Adipose tissue (tissue), 3 donors: ENCODE data around the gene BANP. TPM values are rescaled to one million over a fixed set of nuclear protein-coding genes. Genes with fewer than 3 reads are reported as not detected.

Source experiments
- H3K27ac ChIP-seq: one replicate; pipeline ENCODE4 v1.5.1; 2013; ENCODE audit warnings: low read depth, low read length
- WGBS, 3 donors: extraction: QIAGEN DNeasy Blood & Tissue Kit; methylation state at CpG; one replicate each; pipeline ENCODE4 v1.1.7; 2013; 5-methylcytosine and 5-hydroxymethylcytosine counted together
- polyA plus RNA-seq, 3 donors: library from polyadenylated mRNA; stranded (reverse); fragments of 200-250 nt; gene quantifications; one replicate each; pipeline ENCODE4 v1.2.3, GENCODE V29; 2013
- donor health status: healthy with polysubstance abuse.
- donor health status: Bipolar disorder and iron deficiency.
- donor health status: healthy.

BANP gene
- polyA plus RNA-seq, 3 donors, result 6.0 to 12.3 (median 11.7) TPM

DNA sequence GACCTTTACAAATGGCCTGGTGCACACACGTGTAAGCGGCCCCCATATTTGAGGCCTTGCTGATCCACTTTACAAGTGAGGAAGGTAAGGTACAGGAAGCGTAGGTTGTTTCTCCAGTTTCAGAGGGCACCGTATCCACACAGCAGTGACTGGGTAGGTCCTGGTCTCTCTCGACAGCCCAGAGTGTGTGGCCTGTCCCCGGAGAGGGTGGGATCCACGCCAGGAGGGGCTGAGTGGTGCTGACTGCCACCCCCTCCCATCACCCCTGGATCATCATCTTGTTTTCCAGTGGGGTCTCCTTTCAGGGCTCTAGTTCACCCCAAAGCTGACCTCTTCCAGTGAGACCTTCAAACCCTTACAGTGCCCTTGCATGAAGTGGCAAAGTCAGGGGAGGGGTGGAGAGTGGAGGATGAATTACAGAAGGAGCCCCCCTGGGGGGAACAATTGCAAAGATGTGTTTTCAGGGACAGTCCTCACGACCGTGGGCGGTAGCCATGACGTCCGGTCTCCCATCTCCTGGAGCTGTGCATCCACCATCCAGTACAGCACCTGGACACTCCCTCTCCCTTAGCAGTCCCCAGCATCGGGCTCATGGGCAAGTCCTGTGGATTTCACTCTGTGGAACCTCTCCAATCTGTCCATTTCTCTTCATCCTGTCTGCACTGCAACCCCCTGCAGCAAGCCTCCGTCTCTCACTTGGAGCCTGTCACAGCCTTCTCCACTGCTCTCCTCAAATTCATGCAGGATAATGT is 4.5 kb upstream of the BANP start:
- WGBS, 3 donors, result 88 to 89% (median 88%) methylated on average over 14 of the region's 14 CpGs

DNA sequence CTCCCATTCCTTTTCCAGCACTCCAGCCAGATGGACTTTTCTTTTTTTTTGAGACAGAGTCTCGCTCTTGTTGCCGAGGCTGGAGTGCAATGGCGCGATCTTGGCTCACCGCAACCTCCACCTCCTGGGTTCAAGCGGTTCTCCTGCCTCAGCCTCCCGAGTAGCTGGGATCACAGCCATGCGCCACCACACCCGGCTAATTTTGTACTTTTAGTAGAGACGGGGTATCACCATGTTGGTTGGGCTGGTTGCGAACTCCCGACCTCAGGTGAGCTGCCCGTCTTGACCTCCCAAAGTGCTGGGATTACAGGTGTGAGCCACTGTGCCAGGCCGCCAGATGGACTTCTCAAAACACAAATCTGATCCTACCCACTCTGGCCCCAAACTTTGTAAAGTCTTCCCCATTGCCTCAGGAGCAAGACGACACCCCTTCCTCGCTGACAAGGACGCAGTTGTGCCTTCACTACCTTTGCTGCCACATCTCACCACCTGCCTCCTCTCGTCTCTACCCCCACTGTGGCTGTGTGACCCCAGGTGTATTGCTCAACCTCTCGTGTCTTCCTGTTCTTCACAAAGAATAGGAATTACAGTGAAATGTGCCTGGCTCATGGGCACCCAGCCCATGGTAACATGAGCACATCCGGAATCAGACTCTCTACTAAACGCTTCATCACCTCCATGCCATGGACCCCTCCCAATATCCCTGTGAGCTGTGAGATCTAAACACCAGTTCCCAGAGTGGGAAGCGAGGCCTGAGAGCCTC is 3.7 kb upstream of the BANP start:
- H3K27ac ChIP-seq, result no peak overlapping the region
- WGBS, 3 donors, result 86 to 87% (median 86%) methylated on average over 22 of the region's 22 CpGs

More for the DNA sequence above, 4.5 kb upstream of the BANP start:
- H3K27ac ChIP-seq, result no peak overlapping the region

DNA sequence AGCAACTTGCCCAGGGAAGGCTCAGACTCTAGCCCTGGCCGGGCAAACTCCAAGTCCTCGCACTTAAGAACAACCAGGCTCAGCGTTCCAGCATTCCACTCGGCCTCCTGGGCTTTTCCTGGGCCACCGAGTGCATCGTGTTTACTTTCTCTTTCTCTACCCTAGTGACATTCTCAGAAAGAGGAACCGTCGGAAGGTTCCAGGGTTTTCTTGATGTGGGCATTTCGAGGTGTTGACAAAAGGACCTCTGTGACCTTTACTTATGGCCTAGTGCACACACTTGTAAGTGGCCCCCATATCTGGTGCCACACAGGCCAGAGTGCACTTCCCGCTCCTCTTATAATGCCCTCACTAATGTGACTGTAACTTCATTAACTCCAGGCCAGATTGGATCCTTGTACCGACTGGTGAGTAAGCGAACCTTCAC is 3.1 kb upstream of the BANP start:
- H3K27ac ChIP-seq, result no peak overlapping the region
- WGBS, 3 donors, result 48 to 64% (median 51%) methylated on average over 8 to 12 of the region's 12 CpGs

DNA sequence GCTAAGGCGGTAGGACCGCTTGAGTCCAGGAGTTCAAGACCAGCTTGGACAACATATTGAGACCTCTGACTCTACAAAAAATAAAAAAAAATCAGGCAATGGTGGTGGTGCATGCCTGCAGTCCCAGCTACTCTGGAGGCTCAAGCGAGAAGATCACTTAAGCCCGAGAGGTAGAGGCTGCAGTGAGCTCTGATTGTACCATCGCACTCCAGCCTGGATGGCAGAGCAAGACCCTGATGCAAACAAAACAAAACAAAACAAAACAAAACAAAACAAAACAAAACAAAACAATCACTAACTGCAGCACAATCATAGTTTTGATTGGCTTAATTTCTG is 2.5 kb upstream of the BANP start:
- WGBS, 3 donors, result 94 to 98% (median 97%) methylated on average over 5 of the region's 5 CpGs
- H3K27ac ChIP-seq, result no peak overlapping the region

DNA sequence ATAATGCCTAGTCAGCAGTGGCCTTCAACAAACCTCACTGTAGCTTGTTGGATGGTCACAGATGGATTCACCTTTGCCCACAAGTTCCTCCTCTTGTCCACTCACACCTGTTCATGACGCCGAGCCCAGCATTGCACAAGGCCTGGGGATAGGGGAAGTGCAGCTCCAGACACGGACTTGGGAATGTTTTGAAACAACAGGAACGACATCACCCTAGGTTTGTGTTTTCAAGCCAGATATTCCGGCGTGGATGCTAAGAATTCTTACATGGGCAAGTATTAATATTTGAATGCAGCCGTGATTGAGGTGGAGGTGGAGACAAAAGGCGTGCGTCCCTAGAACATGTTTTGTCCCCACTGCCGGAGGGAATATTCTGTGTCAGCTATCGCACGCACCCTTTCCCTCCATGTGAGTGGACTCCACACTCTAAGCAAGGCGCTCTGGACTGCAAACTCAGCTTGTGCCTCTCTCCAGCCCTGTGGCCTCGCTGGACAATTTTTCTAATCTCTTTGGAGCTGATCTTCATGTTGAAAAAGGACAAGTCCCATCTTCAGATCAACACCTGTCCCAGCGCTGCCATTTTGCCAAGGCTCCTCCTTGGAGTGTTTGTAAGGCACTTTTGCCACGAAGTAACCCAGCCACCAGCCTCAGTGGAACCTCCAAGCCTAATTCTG is 2.0 kb upstream of the BANP start:
- no peak overlapping the region for H3K27ac ChIP-seq
- WGBS, 3 donors, result 83 to 84% (median 84%) methylated on average over 16 of the region's 16 CpGs

DNA sequence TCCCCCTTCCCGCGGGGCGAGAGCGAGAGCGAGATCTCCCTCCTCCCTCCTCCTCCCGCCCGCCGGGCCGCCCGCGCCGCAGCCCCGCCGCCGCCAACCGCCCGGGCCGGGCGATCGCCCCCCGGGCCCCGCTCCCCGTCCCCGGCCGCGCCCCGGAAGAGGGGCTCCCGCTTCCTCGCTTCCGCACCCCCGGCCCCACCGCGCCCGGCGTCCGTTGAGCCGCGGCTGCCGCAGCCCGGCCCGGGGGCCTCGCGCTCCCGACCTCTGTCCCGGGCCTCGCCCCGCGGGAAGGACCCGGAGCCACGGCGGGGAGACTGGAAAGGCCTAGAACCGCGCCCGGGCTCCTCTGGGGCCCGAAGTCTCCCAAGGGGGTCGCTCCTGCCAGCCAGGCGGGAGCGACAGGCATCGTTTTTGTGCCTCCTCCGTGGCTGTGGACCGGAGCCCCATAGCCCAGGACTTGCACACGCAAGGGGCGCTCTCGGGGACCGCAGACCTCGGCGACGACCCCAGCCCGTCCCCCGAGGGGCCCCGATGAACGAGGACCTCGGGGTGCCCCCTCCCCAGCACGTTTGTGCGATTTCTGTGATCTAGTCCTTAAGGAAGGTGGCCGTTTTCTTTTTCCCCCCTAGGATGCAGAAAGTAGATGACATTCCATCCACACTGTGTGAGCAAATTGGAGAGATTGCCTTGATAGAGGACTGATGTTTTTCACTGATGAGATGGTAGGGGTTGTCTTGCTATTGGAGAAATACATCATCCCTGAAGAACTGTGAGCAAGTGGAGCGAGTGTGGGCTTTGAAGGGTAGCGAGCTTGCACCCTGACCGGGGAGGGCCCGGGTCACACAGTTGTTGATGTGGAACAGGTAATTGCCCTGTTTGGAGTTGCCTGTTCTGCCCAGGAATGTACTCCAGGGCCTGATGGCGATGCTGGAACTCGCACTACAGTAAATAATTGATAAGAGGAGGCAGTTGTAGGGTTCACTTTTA is 611 bp downstream of the BANP start:
- peak overlapping the region; percentile 93 for H3K27ac ChIP-seq
- WGBS, 3 donors, result 2 to 3% (median 2%) methylated on average over 53 to 80 of the region's 82 CpGs

DNA sequence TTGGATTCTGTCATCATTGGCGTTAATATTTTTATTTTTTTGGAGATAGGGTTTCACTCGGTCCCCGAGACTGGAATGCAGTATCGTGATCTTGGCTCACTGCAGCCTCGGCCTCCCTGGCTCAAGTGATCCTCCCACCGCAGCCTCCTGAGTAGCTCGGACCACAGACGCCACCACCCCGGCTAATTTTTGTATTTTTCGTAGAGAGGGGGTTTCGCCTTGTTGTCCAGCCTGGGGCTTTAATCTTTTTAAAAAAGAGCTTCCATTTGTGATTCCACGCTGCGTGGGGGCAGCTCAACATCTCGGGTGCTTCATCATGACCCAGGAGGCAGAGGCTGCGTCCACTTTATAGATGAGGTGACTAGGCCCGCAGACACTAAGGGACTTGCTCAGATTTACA is 1.5 kb downstream of the BANP start:
- WGBS, 3 donors, result 91 to 94% (median 91%) methylated on average over 16 of the region's 16 CpGs
- no peak overlapping the region for H3K27ac ChIP-seq

DNA sequence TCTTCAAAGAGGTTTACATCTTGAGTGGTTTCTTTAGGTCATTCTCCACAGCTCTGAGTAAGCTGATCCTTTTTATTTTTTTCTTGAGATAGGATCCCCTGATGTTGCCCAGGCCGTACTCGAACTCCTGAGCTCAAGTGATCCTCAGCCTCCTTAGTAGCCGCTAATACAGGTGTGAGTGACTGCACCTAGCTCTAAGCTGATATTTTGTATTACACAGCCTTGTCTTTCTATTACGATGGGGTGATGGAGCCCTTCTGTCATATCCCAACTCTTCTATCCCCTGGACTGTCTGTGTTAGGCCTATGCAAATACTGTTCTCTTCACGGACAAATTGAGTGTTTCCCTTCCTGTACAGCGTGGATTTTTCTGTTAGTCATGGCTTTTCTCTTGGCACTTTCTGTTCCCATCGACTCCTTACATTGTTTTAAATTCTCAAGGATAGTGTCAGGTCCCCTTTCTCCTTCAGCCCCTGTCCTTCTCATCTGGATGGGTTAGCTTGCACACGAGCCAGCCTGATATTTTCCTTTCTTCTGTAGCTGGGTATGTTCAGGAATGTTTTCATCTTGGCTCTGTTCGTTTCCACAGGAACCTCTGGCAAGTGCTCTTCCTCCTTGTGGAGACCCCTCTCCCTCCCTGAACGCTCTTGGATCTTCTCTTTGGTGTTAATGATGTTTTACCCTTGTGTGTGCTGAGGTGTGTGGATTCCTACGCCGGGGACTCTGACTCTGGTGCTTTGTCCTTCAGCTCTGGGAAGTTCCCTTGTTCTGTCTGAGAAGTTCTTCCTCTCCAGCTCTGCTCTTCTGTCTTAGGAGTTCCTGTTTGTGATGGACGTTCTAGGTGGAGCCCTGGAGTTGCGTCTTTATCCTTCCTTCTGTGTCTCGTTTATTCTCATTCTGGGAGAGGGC is 2.3 kb downstream of the BANP start:
- H3K27ac ChIP-seq, result no peak overlapping the region
- WGBS, 3 donors, result 53 to 68% (median 58%) methylated on average over 15 of the region's 15 CpGs

DNA sequence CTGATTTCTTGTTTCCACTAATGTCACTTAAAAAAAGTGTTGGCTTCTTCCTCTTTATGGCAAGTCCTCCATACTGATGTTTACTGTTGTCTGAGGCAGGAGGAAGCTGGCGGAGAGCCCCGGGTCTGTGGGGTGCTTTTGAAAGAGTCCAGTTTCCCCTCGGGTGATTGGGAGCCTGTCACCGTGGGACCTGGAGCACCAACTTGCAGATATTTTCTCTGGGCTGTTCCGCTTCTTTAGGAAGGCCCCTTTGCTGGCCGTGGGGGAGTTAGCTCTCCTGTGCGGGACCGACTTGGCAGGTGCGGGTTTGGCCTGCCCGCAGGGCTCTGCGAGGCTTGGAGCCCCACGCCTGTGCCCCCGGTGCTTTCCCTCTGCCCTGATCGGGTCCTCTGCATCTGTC is 3.1 kb downstream of the BANP start:
- no peak overlapping the region for H3K27ac ChIP-seq

DNA sequence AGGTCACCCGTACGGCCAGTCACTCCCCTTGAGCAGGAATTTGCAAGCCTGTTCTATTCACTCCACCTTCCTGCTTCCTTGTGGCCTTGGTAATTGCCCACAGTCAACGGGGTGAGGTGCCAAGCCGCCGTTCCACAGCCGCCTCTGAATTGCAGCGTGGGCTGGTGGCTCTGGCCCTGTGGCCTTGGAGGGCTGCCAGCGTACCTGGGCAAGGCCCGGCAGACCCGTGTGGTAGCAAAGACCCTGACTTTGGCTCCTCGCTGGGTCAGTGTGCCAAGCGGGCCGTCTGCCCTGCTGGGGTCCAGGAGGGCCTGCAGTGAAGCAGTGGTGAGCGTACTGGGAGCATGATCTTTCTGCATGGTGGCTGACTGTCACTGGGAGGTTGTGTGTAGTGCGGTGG is 3.6 kb downstream of the BANP start:
- no peak overlapping the region for H3K27ac ChIP-seq

More for the DNA sequence above, 3.1 kb downstream of the BANP start:
- WGBS, 3 donors, result 51 to 69% (median 68%) methylated on average over 14 of the region's 14 CpGs

DNA sequence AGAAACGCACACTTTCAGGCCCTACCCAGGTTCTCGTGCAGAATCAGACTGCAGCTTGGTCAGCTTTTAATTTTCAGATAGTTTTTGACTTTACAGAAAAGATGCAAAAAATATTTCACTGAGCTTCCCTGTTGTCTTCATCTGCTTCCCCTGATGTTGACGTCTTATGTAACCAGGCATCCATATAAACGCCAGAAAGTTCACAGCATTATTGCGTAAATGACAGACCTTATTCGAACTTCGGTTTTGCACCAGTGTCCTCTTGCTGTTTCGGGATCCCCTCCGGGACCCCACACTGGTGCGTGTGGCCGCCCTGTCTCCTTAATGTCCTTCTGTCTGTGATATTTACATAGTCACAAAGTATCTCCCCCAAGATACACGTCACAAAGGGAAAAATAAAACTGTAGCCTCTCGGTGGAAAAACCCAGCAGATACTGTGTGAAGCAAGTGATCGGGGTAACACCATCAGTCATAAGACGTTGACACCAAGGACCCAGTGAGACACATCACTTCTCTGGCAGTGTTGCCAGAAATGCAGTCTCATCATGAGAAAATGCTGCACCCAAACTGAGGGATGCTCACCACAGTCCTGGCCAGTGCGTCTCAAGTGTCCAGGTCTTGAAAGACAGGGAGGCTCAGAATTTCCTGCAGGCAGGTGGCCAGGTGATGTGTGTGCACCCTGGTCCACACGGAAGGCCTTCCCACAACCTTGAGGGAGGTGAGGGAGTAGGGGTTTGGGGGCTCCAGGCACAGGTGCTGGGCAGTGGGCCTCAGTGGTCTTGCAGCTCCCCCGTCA is 4.3 kb downstream of the BANP start:
- no peak overlapping the region for H3K27ac ChIP-seq
- 62 to 84% (median 65%) methylated on average over 18 of the region's 18 CpGs for WGBS, 3 donors

More for the DNA sequence above, 3.6 kb downstream of the BANP start:
- 41 to 61% (median 58%) methylated on average over 15 of the region's 15 CpGs for WGBS, 3 donors

DNA sequence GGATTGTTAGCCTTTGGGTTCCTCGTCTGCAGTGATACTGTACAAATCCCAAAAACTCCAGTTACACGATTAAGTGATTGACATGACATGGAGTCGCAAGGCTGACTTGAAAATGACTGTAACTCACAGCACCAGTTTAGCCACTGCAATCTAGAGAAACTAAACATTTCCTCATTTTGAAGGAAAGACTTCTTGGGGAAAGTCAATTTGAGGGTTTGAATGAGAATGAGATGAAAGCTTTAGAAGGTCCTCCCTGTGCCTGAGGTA is 4.8 kb downstream of the BANP start:
- H3K27ac ChIP-seq, result no peak overlapping the region
- WGBS, 3 donors, result 37 to 60% (median 51%) methylated on average over 3 of the region's 3 CpGs

DNA sequence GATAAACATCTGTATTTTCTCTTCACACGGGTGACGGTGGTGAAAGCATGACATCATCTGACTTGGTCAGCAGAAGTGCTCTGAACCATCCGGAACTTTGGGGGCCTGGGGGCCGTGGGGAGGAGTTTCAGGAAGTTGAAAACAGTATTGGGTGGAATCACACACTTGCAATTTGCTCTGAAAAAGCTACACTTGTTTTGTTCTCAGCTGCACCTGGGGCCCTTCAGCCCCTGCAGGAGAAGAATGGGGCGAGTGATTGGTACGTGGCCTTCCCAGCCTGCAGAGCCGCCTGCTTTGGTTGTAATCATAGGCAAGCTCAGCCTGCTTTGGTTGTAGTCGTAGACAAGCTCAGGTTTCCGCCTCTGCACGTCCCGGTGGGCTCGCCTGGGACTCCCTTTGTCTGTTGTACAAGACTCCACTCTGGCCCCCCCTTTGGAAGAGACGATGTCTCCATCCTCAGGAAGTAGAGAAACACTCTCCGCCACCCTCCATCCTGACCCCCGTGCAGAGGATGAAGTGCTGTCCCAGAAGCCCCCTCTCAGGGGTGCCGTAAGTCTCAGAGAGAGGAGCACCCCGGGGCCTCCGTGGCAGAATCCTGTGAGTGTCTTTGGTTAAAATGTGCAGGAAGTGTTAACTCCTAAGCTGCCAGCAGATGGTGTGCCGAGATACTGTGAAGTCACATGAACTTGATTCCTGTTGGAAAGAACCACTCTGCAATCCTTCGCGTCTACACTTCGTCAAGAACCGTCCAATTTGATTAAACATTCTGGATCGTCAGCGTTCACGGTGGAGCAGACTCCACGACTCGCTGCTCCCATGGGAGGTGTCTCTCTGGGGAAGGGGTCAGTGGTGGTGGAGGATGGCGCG is 5.4 kb downstream of the BANP start:
- H3K27ac ChIP-seq, result no peak overlapping the region
- 22 to 54% (median 24%) methylated on average over 30 of the region's 30 CpGs for WGBS, 3 donors

DNA sequence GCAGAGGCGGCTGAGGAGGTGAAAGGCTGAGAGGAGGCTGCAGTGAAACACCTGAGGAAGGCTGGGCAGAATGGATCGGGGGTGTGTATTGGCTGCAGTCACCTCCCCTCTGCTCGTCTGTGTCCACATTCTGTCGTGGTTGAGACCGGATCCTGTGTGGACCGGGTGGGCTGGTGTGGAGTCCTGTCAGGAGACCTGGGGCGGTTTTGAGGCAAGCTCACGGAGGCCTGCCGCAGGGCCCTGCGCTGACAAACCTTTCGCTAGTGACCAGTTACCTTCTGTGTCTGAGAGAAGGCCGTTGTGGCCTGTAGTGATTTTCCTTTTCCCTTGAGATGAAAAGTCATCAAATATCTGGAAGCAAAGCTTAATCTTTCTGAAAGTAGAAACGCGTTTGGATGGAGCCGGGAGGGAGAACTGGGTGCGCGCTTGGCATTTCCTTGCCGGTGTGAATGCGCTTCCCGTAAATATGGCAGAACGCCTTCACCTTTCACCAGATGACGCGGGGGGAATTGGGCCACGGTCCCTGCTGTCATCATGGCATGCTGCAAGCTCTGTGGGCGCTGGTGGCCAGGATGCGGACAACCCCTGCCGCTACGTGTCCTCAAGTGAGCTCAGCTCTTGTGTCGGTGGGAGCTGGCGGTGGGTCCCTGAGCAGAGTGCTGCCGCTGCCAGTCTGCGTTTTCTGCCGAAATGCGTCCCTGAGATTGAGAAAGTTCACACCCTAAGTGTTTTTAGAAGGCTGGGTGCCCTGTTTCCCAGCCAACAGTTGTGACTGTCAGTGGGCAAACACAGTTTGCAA is 6.3 kb downstream of the BANP start:
- WGBS, 3 donors, result 88 to 94% (median 89%) methylated on average over 34 of the region's 34 CpGs
- H3K27ac ChIP-seq, result no peak overlapping the region

DNA sequence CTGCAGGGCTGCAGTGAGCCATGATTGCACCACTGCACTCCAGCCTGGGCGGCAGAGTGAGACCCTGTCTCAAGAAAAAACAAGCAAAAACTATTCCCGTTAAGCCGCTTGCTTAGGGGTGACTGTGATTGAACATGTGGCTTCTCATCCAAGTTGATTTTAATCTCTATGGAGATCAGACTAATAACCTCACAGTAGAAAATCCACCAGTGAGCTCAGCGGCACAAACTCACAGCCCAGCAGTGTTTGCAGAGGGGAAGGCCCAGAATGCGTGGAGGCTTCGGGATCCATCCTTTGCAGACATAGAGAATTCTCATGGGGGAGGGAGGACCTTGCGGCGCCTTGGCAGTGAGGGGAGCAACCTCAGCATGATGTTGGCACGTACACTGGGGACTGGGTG is 7.4 kb downstream of the BANP start:
- 86 to 92% (median 87%) methylated on average over 9 of the region's 9 CpGs for WGBS, 3 donors
- no peak overlapping the region for H3K27ac ChIP-seq
